WERI-Rb-1 (cell line): ENCODE measurements around the gene KRTAP4-11.
"Not testable (repeated sequence)": the region's sequence is repeated elsewhere in the genome, so short reads cannot be mapped to it uniquely, and the experiment has no call there.

ENCODE experiments used
- DNase-seq: peaks from one replicate; pipeline ENCODE4 v3.0.0-alpha.2; 2020
- H3K27ac ChIP-seq: fragments of 250-450 bp; sonication (Bioruptor Pico); 2 replicates; pipeline ENCODE4 v1.5.1; 2020; ENCODE audit warnings: mild to moderate bottlenecking, moderate library complexity
- H3K27me3 ChIP-seq: fragments of 250-450 bp; sonication (Bioruptor Pico); 2 replicates; pipeline ENCODE4 v1.5.1; 2021; ENCODE audit warnings: mild to moderate bottlenecking, low read depth, moderate library complexity; ENCODE audit not compliant: insufficient read depth, severe bottlenecking
- H3K36me3 ChIP-seq: fragments of 250-450 bp; sonication (Bioruptor Pico); 2 replicates; pipeline ENCODE4 v1.5.1; 2020; ENCODE audit warnings: mild to moderate bottlenecking, moderate library complexity
- H3K4me3 ChIP-seq: 2 replicates; pipeline ENCODE4 v1.5.1; 2011; ENCODE audit warnings: low read depth, mild to moderate bottlenecking, control low read depth, low read length
- H3K9me3 ChIP-seq: fragments of 250-450 bp; sonication (Bioruptor Pico); 2 replicates; pipeline ENCODE4 v1.5.1; 2021; ENCODE audit warnings: mild to moderate bottlenecking, moderate library complexity; ENCODE audit not compliant: severe bottlenecking
- TF ChIP-seq, protein P1 (sequence below): IDR thresholded peaks from 2 replicates; pipeline ENCODE4 v1.5.1; 2011; ENCODE audit warnings: low read depth, mild to moderate bottlenecking, control low read depth, inconsistent platforms, low read length

The KRTAP4-11 gene

DNA sequence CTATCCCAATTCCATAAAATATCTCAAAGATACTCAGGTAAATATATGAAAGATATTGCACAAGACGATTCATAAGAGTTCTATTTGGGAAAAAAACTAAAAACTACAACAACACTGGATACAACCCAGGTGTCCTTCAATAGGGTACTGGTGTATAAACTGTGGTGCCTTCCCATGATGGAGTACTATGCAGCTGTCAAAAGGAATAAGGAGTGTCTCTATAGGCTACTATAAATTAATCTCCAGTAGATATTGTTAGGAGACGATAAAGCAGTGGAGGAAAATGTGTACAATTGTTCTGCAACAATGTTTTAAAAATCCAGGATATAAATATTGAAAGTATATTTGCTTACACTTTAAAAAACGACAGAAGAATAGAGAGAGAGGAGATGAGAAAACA is 8.2 kb upstream of the KRTAP4-11 start:
- Histone ChIP-seq H3K36me3 (no peaks in the 10 kb centered on the region), H3K27me3 (peaks cover 70% of the 10 kb centered on the region), H3K9me3 (peaks cover 5% of the 10 kb centered on the region), H3K4me3 (no peak overlapping the region), H3K27ac (no peak overlapping the region)
- no peak for DNase-seq
- TF ChIP-seq, protein P1, sequence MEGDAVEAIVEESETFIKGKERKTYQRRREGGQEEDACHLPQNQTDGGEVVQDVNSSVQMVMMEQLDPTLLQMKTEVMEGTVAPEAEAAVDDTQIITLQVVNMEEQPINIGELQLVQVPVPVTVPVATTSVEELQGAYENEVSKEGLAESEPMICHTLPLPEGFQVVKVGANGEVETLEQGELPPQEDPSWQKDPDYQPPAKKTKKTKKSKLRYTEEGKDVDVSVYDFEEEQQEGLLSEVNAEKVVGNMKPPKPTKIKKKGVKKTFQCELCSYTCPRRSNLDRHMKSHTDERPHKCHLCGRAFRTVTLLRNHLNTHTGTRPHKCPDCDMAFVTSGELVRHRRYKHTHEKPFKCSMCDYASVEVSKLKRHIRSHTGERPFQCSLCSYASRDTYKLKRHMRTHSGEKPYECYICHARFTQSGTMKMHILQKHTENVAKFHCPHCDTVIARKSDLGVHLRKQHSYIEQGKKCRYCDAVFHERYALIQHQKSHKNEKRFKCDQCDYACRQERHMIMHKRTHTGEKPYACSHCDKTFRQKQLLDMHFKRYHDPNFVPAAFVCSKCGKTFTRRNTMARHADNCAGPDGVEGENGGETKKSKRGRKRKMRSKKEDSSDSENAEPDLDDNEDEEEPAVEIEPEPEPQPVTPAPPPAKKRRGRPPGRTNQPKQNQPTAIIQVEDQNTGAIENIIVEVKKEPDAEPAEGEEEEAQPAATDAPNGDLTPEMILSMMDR = no peak

DNA sequence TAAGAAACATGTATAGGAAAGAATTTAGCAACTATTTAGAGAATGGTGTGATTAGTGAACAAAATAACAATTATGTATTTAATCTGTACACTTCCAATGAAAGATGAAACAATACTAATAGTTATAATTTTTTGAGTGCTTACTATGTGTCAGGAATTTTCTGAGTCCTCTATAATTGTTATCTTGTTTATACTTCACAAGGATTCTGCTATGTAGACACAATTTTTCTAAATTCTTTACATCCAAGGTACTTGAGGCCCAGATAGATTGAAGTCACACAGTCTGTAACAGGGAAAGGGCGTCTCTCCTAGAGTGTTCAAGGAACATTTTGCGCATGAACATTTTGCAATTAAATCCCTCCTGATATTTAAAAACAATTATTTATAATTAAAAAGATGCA is 6.9 kb upstream of the KRTAP4-11 start:
- peaks cover 58% of the 10 kb centered on the region for H3K27me3 ChIP-seq
- H3K36me3 ChIP-seq = no peaks in the 10 kb centered on the region
- no peak overlapping the region for H3K4me3 ChIP-seq
- TF ChIP-seq, protein P1 = no peak
- no peak for DNase-seq
- peaks cover 5% of the 10 kb centered on the region for H3K9me3 ChIP-seq
- H3K27ac ChIP-seq = no peak overlapping the region

- not testable (repeated sequence) for H3K27ac ChIP-seq, H3K4me3 ChIP-seq, DNase-seq
These were observed 5.8 kb upstream of the KRTAP4-11 start, which contains the start of gene KRTAP4-12 for GRCh38 chr17:41123991-41124371. KRTAP4-12 (minus strand) TSS chr17:41124182; CDS start chr17:41124122, 60 bp downstream.

DNA sequence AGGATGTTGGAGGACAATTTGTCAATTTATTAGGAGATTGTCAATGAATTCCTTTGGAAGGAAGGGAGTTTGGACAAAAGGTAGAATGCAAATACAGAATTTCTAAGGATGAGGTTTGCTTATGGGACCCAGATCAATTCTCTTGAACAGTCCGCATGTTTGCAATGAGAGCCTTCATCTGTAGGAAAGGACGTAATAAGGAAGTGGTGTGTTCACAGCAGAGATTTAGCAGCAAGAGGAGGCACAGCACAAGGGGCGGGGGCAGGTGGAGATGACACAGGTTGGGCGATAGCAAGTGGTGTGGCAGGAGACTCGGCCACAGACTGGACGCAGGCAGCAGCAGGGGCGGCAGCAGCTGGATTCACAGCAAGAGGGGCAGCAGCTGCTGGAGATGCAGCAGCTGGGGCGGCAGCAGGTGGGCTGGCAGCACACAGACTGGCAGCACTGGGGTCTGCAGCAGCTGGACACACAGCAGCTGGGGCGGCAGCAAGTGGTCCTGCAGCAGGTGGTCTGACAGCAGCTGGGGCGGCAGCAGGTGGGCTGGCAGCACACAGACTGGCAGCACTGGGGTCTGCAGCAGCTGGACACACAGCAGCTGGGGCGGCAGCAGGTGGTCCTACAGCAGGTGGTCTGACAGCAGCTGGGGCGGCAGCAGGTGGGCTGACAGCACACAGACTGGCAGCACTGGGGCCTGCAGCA is 5.3 kb upstream of the KRTAP4-11 start:
- not testable (repeated sequence) for H3K4me3 ChIP-seq, H3K9me3 ChIP-seq, DNase-seq

More at GRCh38 chr17:41123991-41124371, 5.8 kb upstream of the KRTAP4-11 start, which contains the start of gene KRTAP4-12:
- H3K27me3 ChIP-seq = peaks cover 59% of the 10 kb centered on the region
- H3K36me3 ChIP-seq, H3K9me3 ChIP-seq: not testable (repeated sequence)

DNA sequence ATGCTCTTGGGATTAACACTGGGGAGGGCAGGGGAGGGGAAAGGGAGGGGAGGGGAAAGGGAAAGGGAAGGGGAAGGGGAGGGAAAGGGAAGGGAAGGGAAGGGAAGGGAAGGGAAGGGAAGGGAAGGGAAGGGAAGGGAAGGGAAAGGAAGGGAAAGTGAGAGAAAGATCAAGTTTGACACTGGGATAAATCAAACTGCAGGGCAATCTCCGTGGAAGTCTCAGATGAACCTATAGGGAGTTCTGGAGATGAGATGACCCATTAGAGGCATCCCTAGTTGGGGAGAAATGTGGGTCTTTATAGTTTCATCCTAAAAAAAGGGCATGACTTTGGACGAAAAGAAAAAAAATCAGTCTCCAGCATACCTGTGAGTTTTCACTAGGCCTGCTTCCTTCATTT is 3.6 kb upstream of the KRTAP4-11 start:
- TF ChIP-seq, protein P1 = no peak
- Histone ChIP-seq H3K27ac (no peak overlapping the region), H3K36me3 (no peaks in the 10 kb centered on the region), H3K27me3 (peaks cover 57% of the 10 kb centered on the region), H3K4me3 (no peak overlapping the region), H3K9me3 (peaks cover 5% of the 10 kb centered on the region)
- DNase-seq = no peak

More for the DNA sequence above, 5.3 kb upstream of the KRTAP4-11 start:
- not testable (repeated sequence) for H3K36me3 ChIP-seq, H3K27ac ChIP-seq
- peaks cover 60% of the 10 kb centered on the region for H3K27me3 ChIP-seq

DNA sequence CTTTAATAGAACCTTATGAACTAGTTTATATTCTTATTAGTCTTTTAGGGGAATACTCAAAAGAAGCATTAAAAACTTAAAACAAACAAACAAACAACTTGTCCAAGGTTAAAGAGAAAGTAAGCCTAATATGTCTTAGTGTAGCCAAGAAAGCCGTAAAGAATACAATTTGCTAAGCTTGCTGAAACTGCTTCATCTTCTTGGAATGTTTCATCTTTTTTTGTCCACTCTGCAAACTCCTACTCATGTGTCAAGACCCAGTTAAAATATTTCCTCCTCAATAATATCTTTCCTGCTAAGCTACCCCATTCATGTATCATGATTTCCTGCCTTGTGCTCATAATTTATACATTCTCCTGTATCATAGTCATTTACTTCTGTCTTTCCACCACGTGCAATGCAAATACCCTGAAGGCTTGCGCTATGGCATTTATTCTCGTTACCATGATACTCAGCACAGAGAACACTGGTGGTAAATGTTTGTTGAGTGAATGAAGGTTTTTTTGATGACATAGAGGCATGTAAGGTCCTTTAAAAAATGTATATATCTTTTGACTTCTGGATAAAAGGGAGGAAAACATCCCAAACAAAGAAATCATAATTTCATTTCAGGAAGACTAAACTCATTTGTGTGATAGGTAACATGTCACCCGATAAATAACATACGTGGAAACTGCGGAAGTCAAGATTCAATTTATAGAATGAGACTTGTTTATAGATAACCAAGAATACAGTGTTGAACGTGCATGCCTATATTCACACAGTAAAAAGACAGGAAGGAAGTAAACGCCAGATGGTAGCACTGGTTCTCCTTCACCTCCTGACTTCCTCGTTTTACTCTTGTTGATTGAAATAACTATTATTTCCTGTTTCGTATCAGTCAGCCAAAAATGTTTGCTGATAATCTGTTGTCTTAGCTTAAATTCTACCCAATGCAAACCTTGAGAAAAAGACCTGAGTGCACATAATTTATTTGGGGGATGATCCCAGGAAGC is 1.8 kb upstream of the KRTAP4-11 start:
- peaks cover 53% of the 10 kb centered on the region for H3K27me3 ChIP-seq
- not testable (repeated sequence) for H3K36me3 ChIP-seq, H3K4me3 ChIP-seq, DNase-seq, H3K9me3 ChIP-seq, H3K27ac ChIP-seq

GRCh38 chr17:41118721-41119120 is 548 bp upstream of the KRTAP4-11 start:
- H3K4me3 ChIP-seq = no peak overlapping the region
- H3K27me3 ChIP-seq = peaks cover 53% of the 10 kb centered on the region
- TF ChIP-seq, protein P1 = no peak
- H3K27ac ChIP-seq = no peak overlapping the region
- H3K36me3 ChIP-seq = no peaks in the 10 kb centered on the region
- peaks cover 7% of the 10 kb centered on the region for H3K9me3 ChIP-seq
- DNase-seq = no peak
